Loucy (cell line): ENCODE measurements around the gene NFKB1.

Source experiments
- CTCF ChIP-seq: fragments of 200-600 bp; sonication (generic); conservative IDR thresholded peaks from 2 replicates; pipeline ENCODE4 v1.5.1; 2014; ENCODE audit warnings: mild to moderate bottlenecking, antibody characterized with exemption, low read length
- EZH2phosphoT487 ChIP-seq: fragments of 200-600 bp; IDR thresholded peaks from 2 replicates; pipeline ENCODE4 v1.6.1; 2018; ENCODE audit warnings: antibody characterized with exemption, mild to moderate bottlenecking, moderate library complexity, borderline replicate concordance

GRCh38 chr4:102560571-102561341, 59.6 kb downstream of the NFKB1 start:
- TF ChIP-seq CTCF = no peak
- TF ChIP-seq EZH2phosphoT487 = no peak
